ENCODE measurements around the gene ST6GALNAC4. TPM values are rescaled to one million over a fixed set of nuclear protein-coding genes. Genes with fewer than 3 reads are reported as not detected.

The ST6GALNAC4 gene
- total and polyA plus RNA-seq, 10 of the 15 experiments (the other 5 are each of a cell fraction or from before 2014, with no cell fraction given), result 4.2 to 63.2 (median 35.2) TPM

DNA sequence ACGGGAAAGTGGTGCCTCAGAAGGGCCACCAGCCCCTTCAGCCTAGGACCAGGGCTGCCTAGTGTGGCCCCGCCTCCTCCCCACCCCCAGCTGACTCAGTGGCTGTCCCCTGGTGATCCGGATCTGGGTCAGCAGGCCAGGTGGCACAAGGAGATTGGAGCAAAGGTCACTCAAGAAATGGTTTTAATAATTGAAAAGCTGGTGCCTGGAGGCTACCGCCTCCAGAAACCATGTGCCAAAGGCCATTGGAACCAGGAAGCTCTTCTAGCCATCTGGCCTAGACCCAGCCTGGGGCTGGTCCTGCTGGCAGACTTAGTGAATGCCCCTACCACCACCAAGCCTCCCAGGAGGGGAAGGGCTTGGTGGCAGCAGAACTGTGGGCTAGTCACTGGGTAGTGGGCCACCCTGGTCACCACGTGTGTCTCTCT, 1.5 kb downstream of the ST6GALNAC4 start:
- Histone ChIP-seq H3K27me3 (replicated peaks in 1 of 2; ENCODE audit: control insufficient read depth in 2 of 2, insufficient read depth in 2 of 2, low read length in 1 of 2) (no peaks in the 10 kb centered on the region), H2AFZ (ENCODE audit: control insufficient read depth, low read depth, low read length) (no peak overlapping the region; the same call in none of the 2 replicates), H3K79me2 (ENCODE audit: control insufficient read depth, insufficient read depth, low read length) (peaks cover 37% of the 10 kb centered on the region), H3K9ac (ENCODE audit: control insufficient read depth, insufficient read depth, low read length) (peak overlapping the region; percentile 97), H3K9me3 (replicated peaks; ENCODE audit: control insufficient read depth, insufficient read depth, low read length) (no peaks in the 10 kb centered on the region), H3K4me3 (peak overlapping the region; percentile 95), H3K36me3 (ENCODE audit: control insufficient read depth in 2 of 2, insufficient read depth in 2 of 2, low read length in 1 of 2) (peaks cover 7 to 8% of the 10 kb centered on the region in 2 experiments; a peak in 2 of 4 replicates), H3K4me2 (ENCODE audit: control insufficient read depth, insufficient read depth) (peak overlapping the region; percentile 98), H4K20me1 (ENCODE audit: control insufficient read depth, insufficient read depth) (no peaks in the 10 kb centered on the region), H3K4me1 (ENCODE audit: control insufficient read depth, insufficient read depth, low read length) (peaks cover 51% of the 10 kb centered on the region), H3K27ac (ENCODE audit: control insufficient read depth, insufficient read depth) (peak overlapping the region; percentile 98)
- FAIRE-seq (no peak), ATAC-seq (no peak), DNase-seq (ENCODE audit: low read depth, low spot score) (no peak)
- in situ Hi-C loops (cut with MboI) (loop anchor here (5.0 kb wide), 1 partner anchor 323 kb away; no protein-coding TSS in a partner anchor), intact Hi-C loops (cut with micrococcal nuclease; ENCODE audit: unreplicated experiment) (loop anchor here (5.0 kb wide), 3 partner anchors 33 to 198 kb away; partner anchors contain the start of genes FPGS, PTRH1 and TTC16)
- RAD21 ChIA-PET (ENCODE audit: unreplicated experiment), result interaction anchor here (0.5 to 8.2 kb wide), 12 partner anchors 13 to 180 kb away, joined by 3 to 92 read pairs (median 7); partner anchors contain the start of genes CDK9, ENG, NAIF1 and SH2D3C
- POLR2A ChIA-PET, result interaction anchor here (0.6 to 6.9 kb wide), 11 partner anchors 13 to 180 kb away, joined by 3 to 166 read pairs (median 5); partner anchors contain the start of genes CDK9, PIP5KL1, SH2D3C and ST6GALNAC6
- TF ChIP-seq, protein P1, sequence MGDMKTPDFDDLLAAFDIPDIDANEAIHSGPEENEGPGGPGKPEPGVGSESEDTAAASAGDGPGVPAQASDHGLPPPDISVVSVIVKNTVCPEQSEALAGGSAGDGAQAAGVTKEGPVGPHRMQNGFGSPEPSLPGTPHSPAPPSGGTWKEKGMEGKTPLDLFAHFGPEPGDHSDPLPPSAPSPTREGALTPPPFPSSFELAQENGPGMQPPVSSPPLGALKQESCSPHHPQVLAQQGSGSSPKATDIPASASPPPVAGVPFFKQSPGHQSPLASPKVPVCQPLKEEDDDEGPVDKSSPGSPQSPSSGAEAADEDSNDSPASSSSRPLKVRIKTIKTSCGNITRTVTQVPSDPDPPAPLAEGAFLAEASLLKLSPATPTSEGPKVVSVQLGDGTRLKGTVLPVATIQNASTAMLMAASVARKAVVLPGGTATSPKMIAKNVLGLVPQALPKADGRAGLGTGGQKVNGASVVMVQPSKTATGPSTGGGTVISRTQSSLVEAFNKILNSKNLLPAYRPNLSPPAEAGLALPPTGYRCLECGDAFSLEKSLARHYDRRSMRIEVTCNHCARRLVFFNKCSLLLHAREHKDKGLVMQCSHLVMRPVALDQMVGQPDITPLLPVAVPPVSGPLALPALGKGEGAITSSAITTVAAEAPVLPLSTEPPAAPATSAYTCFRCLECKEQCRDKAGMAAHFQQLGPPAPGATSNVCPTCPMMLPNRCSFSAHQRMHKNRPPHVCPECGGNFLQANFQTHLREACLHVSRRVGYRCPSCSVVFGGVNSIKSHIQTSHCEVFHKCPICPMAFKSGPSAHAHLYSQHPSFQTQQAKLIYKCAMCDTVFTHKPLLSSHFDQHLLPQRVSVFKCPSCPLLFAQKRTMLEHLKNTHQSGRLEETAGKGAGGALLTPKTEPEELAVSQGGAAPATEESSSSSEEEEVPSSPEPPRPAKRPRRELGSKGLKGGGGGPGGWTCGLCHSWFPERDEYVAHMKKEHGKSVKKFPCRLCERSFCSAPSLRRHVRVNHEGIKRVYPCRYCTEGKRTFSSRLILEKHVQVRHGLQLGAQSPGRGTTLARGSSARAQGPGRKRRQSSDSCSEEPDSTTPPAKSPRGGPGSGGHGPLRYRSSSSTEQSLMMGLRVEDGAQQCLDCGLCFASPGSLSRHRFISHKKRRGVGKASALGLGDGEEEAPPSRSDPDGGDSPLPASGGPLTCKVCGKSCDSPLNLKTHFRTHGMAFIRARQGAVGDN (IDR thresholded peaks at IDR 0.05), result 0 out of 2 replicates have a peak, but pooled peaks have one; percentile 42
- TF ChIP-seq NFYB (IDR thresholded peaks at IDR 0.05; ENCODE audit: insufficient read depth, low read depth, low read length), result no peak
- BruUV-seq (replicated peaks), result no TSS peak
- CTCF ChIA-PET, result interaction anchor here (0.5 to 9.9 kb wide), 10 partner anchors 9 to 958 kb away, joined by 3 to 91 read pairs (median 8); partner anchors contain the start of gene TOR2A
- SMC1A ChIA-PET (ENCODE audit: uncharacterized antibody, unreplicated experiment), result interaction anchor here (1.1 to 5.8 kb wide), 7 partner anchors 10 to 180 kb away, joined by 3 to 37 read pairs (median 7); partner anchors contain the start of genes FPGS, ST6GALNAC6 and TOR2A
- 11% methylated on average over 5 of the region's 5 CpGs for WGBS (ENCODE audit: insufficient coverage, insufficient replicate concordance, low lambda C conversion rate, missing lambda C conversion rate)
